ENCODE results near the gene TFAM.
"Not testable (repeated sequence)": the region's sequence is repeated elsewhere in the genome, so short reads cannot be mapped to it uniquely, and the experiment has no call there.

TFAM gene

DNA sequence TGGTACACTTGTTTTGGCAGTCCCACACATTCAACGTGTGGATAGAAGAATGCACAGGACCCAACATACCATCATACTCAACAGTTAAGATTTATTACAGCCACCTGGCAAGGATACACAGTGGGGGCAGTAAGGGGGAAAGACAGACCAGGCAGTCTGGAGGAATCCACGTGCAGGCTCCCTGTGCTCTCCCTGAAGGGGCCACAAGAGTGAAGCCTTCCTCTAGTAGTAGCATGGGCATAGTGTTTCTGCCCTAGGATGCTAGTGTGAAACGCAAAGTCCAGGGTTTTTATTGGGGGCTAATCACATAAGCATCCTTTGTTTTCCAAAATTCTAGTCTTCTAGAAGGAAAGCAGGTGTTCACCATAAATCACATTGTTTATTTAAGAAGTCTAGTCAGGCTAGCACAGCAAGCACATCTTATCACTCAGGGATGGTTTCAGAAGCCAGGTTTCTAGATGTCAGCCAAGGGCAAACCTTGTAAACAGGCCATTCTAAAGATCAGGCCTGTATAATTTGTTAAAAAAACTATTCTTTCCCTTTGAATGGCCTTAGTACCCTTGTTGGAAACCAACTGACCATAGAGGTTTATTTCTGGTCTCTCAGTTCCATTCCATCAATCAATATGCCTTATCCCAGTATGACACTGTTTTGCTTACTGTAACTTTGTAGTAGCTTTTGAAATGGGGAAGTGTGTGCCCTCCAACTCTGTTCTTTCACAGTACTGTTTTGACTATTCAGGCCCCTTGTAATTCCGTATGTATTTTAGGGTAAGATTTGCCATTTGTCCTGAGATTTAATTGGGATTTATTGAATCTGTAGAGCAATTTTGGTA, 12.4 kb upstream of the TFAM start:
- no peak for DNase-seq (ENCODE audit: low read depth)

DNA sequence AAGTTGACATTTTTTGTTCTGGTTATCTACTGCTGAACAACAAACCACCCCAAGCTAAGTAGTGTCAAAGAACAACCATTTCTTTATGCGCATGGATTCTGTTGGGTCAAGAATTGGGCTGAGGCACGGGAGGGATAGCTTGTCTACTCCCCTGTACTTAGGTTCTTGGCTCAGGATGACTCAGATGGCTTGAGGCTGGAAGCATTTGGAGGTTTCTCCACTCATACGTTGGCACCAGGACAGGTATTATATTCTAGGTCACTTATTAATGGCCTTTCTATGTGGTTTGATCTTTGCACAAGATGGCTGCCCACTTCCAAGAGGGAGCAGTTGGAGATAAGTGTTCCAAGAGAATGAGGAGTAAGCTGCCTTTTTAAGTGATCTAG, 11.8 kb upstream of the TFAM start:
- no peak for DNase-seq (ENCODE audit: low read depth)

DNA sequence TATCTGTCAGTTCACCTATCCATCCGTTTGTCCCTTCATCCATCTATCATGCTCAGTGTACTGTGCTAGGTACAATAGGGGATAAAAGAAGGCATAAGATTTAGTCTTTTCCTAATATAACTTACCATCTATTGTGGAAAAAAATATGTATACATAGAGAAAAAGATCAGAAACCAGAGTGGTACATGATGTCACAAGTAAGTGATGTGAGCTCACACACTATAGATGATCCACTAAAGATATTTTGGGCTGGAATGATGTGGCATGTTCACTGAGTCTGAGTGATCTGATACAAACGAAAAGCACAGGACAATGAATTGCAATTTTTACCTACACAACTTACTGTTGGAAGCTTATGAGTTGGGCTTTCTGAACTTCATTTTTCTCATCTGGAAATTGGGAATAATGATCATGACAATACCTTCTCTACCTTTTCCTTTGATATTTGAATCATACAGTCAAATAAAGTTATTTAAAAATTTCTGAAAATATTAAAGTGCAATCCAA, 2.7 kb upstream of the TFAM start:
- no peak for DNase-seq (ENCODE audit: low read depth)

DNA sequence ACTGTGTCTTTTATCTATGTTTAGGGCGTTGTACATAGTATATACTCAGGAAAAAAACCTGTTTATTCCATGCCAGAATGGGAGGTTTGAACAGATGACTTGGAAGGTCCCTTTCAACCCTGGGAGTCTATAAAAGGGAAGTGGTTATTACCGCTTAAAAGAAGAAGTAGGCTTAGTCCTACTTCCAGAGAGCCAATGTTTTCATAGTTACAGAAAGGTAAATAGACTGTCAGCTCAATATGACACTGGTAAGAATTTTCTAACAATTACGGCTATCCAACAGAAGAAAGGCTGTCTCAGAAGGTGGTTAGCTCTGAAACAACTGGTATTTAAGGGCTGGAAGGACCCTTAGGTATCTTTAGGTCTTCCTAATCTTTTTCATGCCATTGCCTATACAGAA, 1.1 kb upstream of the TFAM start:
- DNase-seq (ENCODE audit: low read depth), result no peak

DNA sequence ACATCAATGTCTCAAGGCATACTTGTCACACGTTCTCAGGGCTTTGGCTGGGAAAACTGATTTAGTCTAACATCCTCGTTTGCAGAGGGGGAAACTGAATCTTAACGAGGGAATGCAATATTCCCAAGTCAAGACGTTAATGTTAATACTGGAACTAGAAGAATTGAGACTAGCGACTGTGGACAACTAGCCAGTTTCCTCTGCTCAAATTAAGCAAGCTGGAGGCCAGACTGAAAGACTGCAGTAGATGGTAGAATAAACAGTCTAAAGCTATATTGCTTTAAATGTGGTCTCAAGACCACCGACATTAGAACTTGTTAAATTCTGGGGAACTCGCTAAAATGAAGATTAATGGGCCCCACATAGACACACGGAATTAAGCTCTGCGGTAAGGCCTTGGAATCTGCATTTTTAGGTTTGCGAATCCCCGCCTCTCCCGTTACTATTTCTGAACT, 639 bp upstream of the TFAM start:
- no peak for DNase-seq (ENCODE audit: low read depth)

DNA sequence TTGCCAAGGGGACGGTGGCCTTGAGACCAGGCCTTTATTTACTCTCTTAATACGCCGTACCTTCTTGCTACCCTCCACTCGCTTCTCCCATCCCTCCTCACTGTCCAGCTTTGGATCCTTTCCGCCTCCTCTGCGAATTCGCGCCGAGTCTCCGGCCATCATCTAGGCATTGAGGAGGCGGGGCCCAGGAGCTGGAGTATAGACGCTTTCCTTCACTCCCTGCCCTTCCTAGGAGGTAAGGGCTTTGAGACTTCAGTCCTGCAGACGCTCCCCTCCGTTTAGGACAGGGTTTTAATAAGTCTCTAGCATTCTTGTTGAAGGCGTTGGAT, 538 bp downstream of the TFAM start:
- no peak for DNase-seq (ENCODE audit: low read depth)

DNA sequence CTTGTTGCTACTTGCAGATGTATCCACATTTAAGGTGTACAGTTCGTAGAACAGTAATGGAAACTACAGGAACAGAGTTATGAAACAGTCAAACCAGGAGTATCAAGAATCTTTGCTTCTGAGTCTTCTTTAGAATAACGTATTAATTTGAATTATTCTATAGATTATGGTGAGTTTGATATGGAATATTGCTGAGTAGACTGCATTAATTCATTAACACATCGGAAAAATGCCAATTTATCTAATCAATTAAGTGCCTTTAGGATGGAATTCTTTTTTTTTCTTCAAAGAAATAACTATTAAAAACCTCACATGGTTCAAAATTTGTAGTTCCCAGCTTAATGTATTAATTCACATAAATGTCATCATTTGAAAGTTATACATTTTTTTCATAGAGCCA, 3.8 kb downstream of the TFAM start:
- DNase-seq (ENCODE audit: low read depth), result no peak

DNA sequence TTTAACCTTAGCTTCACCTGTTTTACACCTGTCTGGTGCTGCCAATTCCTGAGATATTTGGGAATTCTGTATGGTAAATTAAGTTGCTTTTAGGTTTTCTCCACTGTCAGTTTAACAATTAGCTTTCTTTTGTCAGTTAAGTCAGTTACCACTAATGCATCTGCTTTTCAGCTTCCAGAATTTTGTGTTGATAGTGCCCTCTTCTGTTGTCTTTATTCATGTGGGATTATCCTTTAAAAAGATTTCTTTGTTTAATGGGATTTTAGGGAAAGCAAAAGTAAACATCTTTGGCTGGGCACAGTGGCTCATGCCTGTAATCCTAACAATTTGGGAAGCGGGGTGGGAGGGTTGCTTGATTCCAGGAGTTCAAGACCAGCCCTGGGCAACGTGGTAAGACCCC, 8.1 kb downstream of the TFAM start:
- no peak for DNase-seq (ENCODE audit: low read depth)

DNA sequence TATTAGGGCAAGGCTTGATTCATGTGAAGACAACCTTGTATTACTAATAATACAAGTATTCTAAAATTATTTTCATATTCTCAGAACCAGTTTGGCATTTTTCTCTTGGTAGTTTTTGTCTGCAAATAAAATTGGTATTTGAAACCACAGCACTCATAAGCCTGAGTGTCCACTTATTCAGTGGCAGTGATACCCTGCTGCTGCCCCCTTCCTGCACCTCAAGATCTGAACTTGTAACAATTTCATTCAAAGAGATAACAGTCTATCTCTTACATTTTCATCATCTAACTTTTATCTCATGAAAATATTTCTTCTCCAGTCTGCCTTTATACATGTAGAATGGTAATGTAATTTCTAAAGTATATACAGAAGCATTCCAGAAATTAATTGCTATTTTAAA, 9.3 kb downstream of the TFAM start:
- no peak for DNase-seq (ENCODE audit: low read depth)

DNA sequence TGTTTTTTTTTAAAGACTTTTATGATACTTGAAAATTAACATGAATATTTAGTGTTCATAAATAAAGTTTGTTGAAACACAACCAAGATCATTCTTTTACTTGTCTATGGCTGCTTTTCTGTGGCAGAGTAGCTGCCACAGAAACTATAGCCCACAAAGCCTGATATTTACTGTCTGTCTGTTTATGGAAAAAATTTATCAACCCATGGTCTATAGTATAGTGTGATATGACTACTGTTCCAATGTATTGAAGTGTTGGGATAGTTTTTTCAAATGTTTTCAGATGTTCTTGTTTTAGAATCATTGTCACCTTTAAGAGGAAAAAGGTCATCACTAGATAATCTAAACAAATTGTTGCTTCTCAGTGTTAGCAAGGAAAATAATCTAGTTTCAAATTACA, 10.8 kb downstream of the TFAM start:
- no peak for DNase-seq (ENCODE audit: low read depth)

DNA sequence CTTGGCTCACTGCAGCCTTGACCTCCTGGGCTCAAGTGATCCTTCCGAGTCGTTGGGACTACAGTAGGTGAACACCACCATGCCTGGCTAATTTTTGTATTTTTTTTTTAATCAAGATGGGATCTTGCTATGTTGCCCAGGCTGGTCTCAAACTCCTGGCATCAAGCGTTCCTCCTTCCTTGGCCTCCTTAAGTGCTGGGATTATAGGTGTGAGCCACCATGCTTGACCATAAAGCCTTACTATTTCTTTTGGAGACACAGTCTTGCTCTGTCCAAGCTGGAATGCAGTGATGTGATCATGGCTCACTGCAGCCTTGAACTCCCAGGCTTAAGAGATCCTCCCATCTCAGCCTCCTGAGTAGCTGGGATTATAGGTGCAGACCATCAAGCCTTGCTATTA, 12.6 kb downstream of the TFAM start:
- no peak for DNase-seq (ENCODE audit: low read depth)

DNA sequence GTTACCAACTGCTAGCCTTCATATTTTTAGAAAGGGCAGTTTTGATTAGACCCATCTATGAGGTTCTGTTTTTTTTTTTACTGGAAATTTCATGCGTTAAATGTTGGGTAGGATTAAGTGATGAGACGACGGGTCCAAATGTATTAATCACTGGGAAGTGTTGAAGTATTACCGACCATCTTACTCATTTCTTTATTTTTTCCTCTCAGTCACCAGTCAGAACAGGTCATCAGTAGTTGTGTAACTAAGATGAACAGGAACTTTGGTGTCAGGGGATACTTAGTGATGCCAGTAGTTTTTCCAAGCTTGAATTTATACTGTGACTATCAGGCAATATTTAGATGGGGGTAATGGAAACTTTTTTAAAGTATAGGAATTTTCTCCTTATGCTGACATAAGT, 14.2 kb downstream of the TFAM start:
- DNase-seq (ENCODE audit: low read depth), result no peak

DNA sequence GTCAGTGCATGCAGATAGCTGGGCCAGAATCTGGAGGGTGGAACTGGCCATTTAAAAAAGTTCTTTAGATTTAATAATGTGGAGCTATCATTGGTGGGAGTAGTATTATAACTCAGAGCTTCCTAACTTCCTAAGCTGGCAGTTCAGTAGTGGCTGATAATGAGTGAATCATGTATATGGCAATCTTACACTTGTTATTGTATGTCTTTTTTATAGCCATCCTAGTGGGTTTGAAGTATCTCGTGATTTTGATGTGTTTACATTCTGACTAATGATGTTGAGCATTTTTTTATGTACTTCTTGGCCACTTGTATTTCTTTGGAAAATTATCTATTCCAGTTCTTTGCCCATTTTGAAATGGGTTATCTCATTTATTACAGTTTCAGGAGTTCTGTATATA, 15.4 kb downstream of the TFAM start:
- DNase-seq (ENCODE audit: low read depth), result no peak

DNA sequence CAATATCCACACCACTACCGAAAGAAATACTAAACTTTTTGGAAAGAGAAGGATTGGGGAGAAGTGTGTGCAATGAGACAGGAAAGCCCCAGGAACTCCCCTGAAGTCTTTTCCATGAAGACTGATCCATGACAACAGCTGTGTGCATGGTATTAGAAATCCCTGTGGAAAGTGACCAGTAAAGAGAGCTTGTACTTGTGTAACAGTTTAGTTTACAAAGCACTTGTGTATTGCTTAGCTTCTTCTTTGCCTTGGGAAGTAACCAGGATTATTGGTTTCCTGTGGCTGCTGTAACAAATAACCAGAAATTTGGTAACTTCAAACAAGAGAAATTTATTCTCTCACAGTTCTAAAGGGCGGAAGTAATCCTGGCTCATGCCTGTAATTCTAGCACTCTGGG, 18.8 kb downstream of the TFAM start:
- no peak for DNase-seq (ENCODE audit: low read depth)

DNA sequence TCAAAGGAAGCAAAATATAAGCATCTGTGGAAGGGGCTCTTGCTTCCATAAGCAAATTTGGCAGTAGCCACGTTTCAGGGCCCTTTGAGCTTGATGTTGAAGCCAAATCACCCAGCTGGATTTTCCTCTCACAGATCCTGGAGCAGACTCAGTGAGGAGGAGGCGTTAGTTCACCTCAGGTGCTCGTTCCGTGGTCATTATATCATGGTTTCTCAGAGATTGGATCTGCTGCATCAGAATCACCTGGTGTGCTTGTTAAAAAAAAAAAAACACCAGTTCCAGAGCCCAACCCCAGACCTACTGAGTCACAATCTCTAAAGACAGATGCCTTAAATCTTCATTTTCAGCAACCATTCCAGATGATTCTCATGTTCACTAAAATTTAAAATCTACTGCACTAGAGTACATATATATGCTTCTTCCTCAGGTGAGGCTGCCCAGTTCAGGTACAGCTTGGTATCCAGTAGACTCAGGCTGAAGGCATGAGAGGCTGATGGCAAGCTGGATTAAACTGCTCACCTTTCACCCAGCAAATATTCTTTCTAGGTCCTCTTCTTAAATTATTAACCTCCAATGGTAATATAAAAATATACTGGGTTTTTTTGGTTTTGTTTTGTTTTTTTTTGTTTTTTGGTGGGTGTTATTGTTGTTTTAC, 24.9 kb downstream of the TFAM start:
- DNase-seq (ENCODE audit: low read depth), result no peak

DNA sequence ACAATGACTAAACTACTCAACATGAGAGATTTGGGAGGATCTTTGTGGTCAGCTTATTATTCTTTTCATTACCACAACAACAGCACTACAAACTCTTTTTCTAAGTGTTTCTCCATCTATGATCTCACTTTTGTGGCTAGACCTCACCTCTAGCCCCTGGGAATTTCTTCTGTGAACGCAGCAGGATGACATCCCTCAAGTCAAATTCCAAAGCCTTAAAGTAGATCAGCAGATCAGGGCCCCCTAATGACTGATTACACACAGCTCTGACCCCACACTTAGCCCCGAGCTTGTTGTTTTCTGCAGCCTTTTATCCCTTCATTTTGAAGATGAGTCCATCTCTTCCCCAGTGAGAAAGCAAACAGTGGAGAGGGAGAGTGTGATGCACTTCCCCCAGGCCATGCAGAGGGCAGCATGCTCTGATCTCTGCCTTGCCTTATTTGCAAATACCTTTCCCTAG, 27.3 kb downstream of the TFAM start:
- no peak for DNase-seq (ENCODE audit: low read depth)

DNA sequence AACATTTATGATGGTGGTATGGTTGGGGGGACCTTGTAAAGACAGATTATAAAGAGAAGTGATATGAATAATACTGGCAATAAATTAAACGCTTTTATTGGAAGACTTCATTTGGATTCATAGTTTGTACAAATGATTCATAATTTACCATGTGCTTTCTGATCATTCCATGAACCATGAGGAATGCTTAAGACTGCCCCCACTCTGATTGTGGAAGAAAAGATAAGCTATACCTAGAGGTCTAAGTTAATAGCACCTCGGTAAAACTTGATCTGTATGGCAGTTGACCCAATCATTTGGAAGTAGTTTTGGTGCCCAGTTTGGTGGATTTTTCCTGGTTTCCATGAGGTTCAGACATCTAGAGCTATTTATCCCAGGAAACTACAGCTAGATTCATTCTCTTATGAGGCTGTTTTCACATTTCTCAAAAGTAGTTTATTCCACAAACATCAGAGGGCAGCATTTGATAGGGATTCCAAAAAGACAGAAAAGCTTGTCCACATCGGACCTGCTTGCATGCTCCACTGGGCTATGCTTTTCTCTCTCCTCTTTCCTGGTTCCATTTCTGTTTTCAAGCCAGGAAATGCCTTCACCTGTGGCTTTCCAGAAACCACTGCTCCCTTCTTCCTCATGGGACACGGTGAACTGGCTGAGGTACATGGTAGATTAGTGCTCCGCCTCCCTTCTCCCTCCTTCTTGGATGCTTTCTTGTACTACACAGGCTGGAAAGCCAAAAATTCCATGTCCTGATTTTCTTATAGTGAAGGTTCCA, 29.2 kb downstream of the TFAM start:
- DNase-seq (ENCODE audit: low read depth), result no peak

DNA sequence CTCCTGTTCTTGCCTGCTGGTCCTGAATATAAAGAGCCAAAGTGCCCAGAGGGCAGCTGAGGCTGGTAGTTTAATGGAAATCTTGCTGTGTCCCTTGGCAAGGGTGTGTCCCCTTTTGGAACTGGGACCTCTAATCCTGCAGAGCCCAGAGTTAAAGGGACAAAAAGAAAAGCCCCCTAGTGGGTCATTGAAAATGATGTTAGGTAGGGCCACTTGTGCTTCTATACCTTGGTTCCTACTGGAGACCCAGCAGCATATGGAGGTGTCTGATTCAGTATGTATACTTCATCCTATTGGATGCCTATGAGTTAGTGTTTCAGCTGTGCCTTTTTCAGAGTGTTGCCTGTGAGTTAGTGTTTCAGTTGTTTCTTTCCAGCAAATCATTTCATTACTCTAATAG, 30.5 kb downstream of the TFAM start:
- no peak for DNase-seq (ENCODE audit: low read depth)

DNA sequence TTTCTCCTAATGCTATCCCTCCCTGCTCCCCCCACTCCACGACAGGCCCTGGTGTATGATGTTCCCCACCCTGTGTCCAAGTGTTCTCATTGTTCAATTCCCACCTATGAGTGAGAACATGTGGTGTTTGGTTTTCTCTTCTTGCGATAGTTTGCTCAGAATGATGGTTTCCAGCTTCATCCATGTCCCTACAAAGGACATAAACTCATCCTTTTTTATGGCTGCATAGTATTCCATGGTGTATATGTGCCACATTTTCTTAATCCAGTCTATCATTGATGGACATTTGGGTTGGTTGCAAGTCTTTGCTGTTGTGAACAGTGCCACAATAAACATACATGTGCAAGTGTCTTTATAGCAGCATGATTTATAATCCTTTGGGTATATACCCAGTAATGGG, 32.7 kb downstream of the TFAM start:
- not testable (repeated sequence) for DNase-seq (ENCODE audit: low read depth)

DNA sequence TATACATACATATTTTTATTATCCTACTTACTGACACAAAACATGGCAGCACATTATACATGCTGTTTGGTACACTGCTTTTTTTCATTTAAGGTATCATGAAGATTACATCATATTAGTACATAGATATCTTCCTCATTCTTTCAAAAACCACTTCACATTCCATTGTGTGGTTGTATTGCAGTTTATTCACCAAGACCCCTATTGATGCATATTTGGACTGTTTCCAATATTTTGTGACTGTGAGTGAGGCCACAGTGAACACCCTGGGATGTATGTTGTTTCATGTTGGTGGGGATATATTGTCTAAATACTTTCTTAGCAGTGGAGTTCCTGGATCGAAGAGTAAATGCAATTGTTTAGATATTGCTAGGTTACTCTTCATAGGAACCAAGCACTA, 39.0 kb downstream of the TFAM start:
- DNase-seq (ENCODE audit: low read depth), result no peak

DNA sequence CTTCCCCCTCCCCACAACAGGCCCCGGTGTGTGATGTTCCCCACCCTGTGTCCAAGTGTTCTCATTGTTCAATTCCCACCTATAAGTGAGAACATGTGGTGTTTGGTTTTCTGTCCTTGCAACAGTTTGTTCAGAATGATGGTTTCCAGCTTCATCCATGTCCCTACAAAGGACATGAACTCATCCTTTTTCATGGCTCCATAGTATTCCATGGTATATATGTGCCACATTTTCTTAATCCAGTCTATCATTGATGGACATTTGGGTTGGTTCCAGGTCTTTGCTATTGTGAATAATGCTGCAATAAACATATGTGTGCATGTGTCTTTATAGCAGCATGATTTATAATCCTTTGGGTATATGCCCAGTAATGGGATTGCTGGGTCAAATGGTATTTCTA, 43.2 kb downstream of the TFAM start:
- not testable (repeated sequence) for DNase-seq (ENCODE audit: low read depth)

DNA sequence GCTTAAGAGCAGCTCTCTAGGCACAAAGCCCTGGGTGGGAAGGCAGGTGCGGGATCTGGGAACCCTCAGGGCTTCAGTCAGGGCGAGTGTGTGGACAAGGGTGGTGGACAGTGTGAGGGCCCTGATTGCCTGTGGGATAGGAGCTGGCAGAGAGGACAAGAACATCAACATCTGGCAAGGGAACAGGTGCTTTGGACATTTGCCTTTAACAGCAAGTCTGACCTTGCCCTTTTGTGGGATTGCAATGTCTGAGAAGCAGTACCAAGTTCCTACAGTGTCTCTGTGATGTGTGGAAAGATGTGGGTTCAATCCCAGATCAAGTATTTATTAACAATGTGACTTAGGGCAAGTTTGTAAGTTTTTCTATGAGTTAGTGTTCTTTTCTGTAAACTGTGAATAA, 46.7 kb downstream of the TFAM start:
- DNase-seq (ENCODE audit: low read depth), result no peak

DNA sequence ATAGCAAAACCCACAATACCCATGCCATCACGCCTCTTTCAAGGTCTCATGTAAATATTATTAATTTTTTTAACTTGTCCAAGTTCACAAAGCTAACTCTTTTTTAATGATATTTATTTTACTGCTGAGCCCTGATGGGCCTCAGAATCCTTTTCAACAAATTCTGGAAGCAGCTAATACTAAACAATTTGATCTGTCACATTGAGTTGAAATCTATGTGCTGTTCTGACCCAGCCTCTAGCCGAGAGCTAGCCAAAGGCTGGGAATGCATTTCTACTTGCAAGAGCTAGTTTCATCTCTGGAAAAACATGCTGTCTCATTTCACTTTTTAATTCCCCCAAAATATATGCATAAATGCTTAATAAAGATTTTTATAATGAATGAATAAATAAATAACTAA, 47.9 kb downstream of the TFAM start:
- no peak for DNase-seq (ENCODE audit: low read depth)

All from stimulated activated CD8-positive, alpha-beta memory T cell treated with anti-CD3 and anti-CD28 coated beads, Interleukin-4, amount 100 ng/mL, for 24 hours (primary cell).